HG02623 (cell line): ENCODE data around the gene PDLIM4.

Experiments
- ATAC-seq: cut with Tn5 transposase; IDR thresholded peaks from one replicate; pipeline ENCODE4 v1.9.1; 2021; ENCODE audit warnings: moderate library complexity; ENCODE audit not compliant: unreplicated experiment

Gene PDLIM4

GRCh38 chr5:132267166-132267739 lies 9.8 kb downstream of the PDLIM4 start:
- no peak for ATAC-seq

GRCh38 chr5:132267931-132268768 lies 10.7 kb downstream of the PDLIM4 start:
- peak; percentile 3 for ATAC-seq

GRCh38 chr5:132268769-132269551 lies 11.5 kb downstream of the PDLIM4 start:
- ATAC-seq = peak; percentile 73

GRCh38 chr5:132269635-132270334 lies 12.3 kb downstream of the PDLIM4 start:
- ATAC-seq = no peak

GRCh38 chr5:132270335-132270665 lies 12.8 kb downstream of the PDLIM4 start:
- ATAC-seq = no peak

GRCh38 chr5:132270706-132271105 lies 13.2 kb downstream of the PDLIM4 start:
- no peak for ATAC-seq

- ATAC-seq = no peak
Observed at GRCh38 chr5:132271251-132272246, 14.1 kb downstream of the PDLIM4 start.

- no peak for ATAC-seq
Observed at GRCh38 chr5:132272311-132273210, 15.1 kb downstream of the PDLIM4 start.

GRCh38 chr5:132273631-132274030 lies 16.1 kb downstream of the PDLIM4 start:
- ATAC-seq = no peak

GRCh38 chr5:132274050-132274792 lies 16.7 kb downstream of the PDLIM4 start:
- no peak for ATAC-seq

- ATAC-seq = no peak
Observed at GRCh38 chr5:132275367-132276220, 18.1 kb downstream of the PDLIM4 start.

- no peak for ATAC-seq
Observed at GRCh38 chr5:132277256-132277655, 19.8 kb downstream of the PDLIM4 start.

- no peak for ATAC-seq
Observed at GRCh38 chr5:132277971-132278853, 20.7 kb downstream of the PDLIM4 start.

- no peak for ATAC-seq
Observed at GRCh38 chr5:132279801-132280200, 22.3 kb downstream of the PDLIM4 start.

GRCh38 chr5:132280371-132281240 lies 23.1 kb downstream of the PDLIM4 start:
- ATAC-seq = no peak
